PC-9 (cell line): Measurements from ENCODE around the gene CHML. TPM values are rescaled to one million over a fixed set of nuclear protein-coding genes. Genes with fewer than 3 reads are reported as not detected.

Experiments used
- BruUV-seq: library from RNA; stranded (reverse); fragments of 400-500 nt; replicated peaks from 2 replicates; lab custom pipeline; 2021; lab: Mats Ljungman, UMichigan
- CTCF ChIA-PET: fragments of 300-600 bp; sonication (Branson Sonifier 250); formaldehyde crosslinking; loops from one replicate; lab custom pipeline; 2022; ENCODE audit warnings: antibody characterized with exemption; lab: Charles Lee
- POLR2A ChIA-PET: fragments of 300-600 bp; sonication (Branson Sonifier 250); formaldehyde crosslinking; loops from one replicate; lab custom pipeline; 2022; ENCODE audit warnings: antibody characterized with exemption; ENCODE audit not compliant: unreplicated experiment; lab: Charles Lee
- DNase-seq, 2 experiments: peaks; one replicate each; pipeline versions ENCODE4 v3.0.0 to v3.0.0-alpha.2; 2015 to 2022; ENCODE audit warnings: mixed read lengths in 1 of 2
- H2AFZ ChIP-seq: fragments of 200-600 bp; sonication (generic); 2 replicates; pipeline ENCODE4 v1.8.1; 2017; ENCODE audit warnings: antibody characterized with exemption
- H3F3A ChIP-seq: fragments of 200-600 bp; sonication (generic); 2 replicates; pipeline ENCODE4 v1.8.1; 2017; ENCODE audit warnings: antibody characterized with exemption, mild to moderate bottlenecking, low read depth; ENCODE audit not compliant: insufficient read depth
- H3K27ac ChIP-seq: fragments of 200-600 bp; sonication (generic); 2 replicates; pipeline ENCODE4 v1.6.1; 2016; ENCODE audit warnings: mixed run types
- H3K27me3 ChIP-seq: fragments of 200-600 bp; sonication (generic); 2 replicates; pipeline ENCODE4 v1.6.1; 2016; ENCODE audit warnings: low read depth, mixed run types; ENCODE audit not compliant: insufficient read depth
- H3K36me3 ChIP-seq: fragments of 200-600 bp; sonication (generic); 2 replicates; pipeline ENCODE4 v1.6.1; 2016; ENCODE audit warnings: low read depth, mixed run types
- H3K4me1 ChIP-seq: fragments of 200-600 bp; sonication (generic); replicated peaks from 2 replicates; pipeline ENCODE4 v1.6.1; 2016; ENCODE audit warnings: mixed run types; ENCODE audit not compliant: insufficient read depth
- H3K4me2 ChIP-seq: fragments of 200-600 bp; sonication (generic); 2 replicates; pipeline ENCODE4 v1.6.1; 2017; ENCODE audit warnings: mixed run types
- H3K4me3 ChIP-seq: fragments of 200-600 bp; sonication (generic); 2 replicates; pipeline ENCODE4 v1.6.1; 2016; ENCODE audit warnings: mixed run types
- H3K79me2 ChIP-seq: fragments of 200-600 bp; sonication (generic); 2 replicates; pipeline ENCODE4 v1.6.1; 2017; ENCODE audit warnings: low read depth, mixed run types
- H3K9me2 ChIP-seq: fragments of 200-600 bp; sonication (generic); 2 replicates; pipeline ENCODE4 v1.8.1; 2017; ENCODE audit warnings: mild to moderate bottlenecking; ENCODE audit not compliant: insufficient read depth
- H3K9me3 ChIP-seq: fragments of 200-600 bp; sonication (generic); 2 replicates; pipeline ENCODE4 v1.8.1; 2016; ENCODE audit warnings: low read depth; ENCODE audit not compliant: insufficient read depth
- H4K20me1 ChIP-seq: fragments of 200-600 bp; sonication (generic); 2 replicates; pipeline ENCODE4 v1.8.1; 2017; ENCODE audit not compliant: insufficient read depth
- CTCF ChIP-seq: fragments of 200-600 bp; sonication (generic); conservative IDR thresholded peaks from 2 replicates; pipeline ENCODE4 v1.6.1; 2017; ENCODE audit warnings: mixed run types, antibody characterized with exemption, mild to moderate bottlenecking, moderate library complexity
- EZH2 ChIP-seq: fragments of 200-600 bp; sonication (generic); IDR thresholded peaks from 2 replicates; pipeline ENCODE4 v1.8.0; 2017; ENCODE audit warnings: antibody characterized with exemption, low read depth
- intact Hi-C: fragments of 100-400 bp; cut with micrococcal nuclease; formaldehyde crosslinking; loops from one replicate; pipeline ENCODE4 v1.10.0; 2022; ENCODE audit not compliant: unreplicated experiment
- total RNA-seq: library from RNA; stranded (reverse); gene quantifications from 2 replicates; pipeline ENCODE4 v1.2.3, GENCODE V29; 2021

The CHML gene
- total RNA-seq, 1 experiment from 2014 or later = 47.8 TPM

GRCh38 chr1:241611736-241612135 is 28.4 kb downstream of the CHML start:
- intact Hi-C loops = loop anchor here (1.0 to 5.0 kb wide), 6 partner anchors 80 to 405 kb away; partner anchors contain the start of genes FH and MAP1LC3C
- BruUV-seq = no TSS peak
- H3K27me3 ChIP-seq = no peaks in the 10 kb centered on the region
- H3K4me2 ChIP-seq = 0 out of 2 replicates have a peak overlapping the region, but pooled peaks have one; percentile 46
- no peaks in the 10 kb centered on the region for H3K36me3 ChIP-seq
- POLR2A ChIA-PET = interaction anchor here (0.6 kb wide), 1 partner anchor 249 kb away, joined by 8 read pairs; no protein-coding TSS in a partner anchor
- no peaks in the 10 kb centered on the region for H3F3A ChIP-seq
- H3K9me3 ChIP-seq = no peaks in the 10 kb centered on the region
- H3K27ac ChIP-seq = peak overlapping the region; percentile 77
- no peak for TF ChIP-seq EZH2
- TF ChIP-seq CTCF = no peak
- CTCF ChIA-PET = interaction anchor here (0.6 to 2.0 kb wide), 5 partner anchors 15 to 405 kb away, joined by 4 to 8 read pairs (median 5); no protein-coding TSS in a partner anchor
- peaks cover 58% of the 10 kb centered on the region for H3K4me1 ChIP-seq
- H4K20me1 ChIP-seq = no peaks in the 10 kb centered on the region
- no peaks in the 10 kb centered on the region for H3K9me2 ChIP-seq
- DNase-seq = no peak
- no peak overlapping the region for H2AFZ ChIP-seq
- no peak overlapping the region for H3K4me3 ChIP-seq
- no peaks in the 10 kb centered on the region for H3K79me2 ChIP-seq

- Histone ChIP-seq H3K4me1 (peaks cover 55% of the 10 kb centered on the region), H3K79me2 (no peaks in the 10 kb centered on the region), H3K9me3 (no peaks in the 10 kb centered on the region), H3K4me3 (no peak overlapping the region), H2AFZ (no peak overlapping the region), H3K9me2 (no peaks in the 10 kb centered on the region), H3F3A (no peaks in the 10 kb centered on the region), H3K27me3 (no peaks in the 10 kb centered on the region), H3K36me3 (no peaks in the 10 kb centered on the region), H4K20me1 (no peaks in the 10 kb centered on the region), H3K4me2 (0 out of 2 replicates have a peak overlapping the region, but pooled peaks have one; percentile 14), H3K27ac (peak overlapping the region; percentile 77; the same call in 1 of the 2 replicates)
- BruUV-seq = no TSS peak
- ChIA-PET CTCF (interaction anchor here (0.5 to 2.0 kb wide), 8 partner anchors 20 to 406 kb away, joined by 3 to 8 read pairs (median 4); no protein-coding TSS in a partner anchor), POLR2A (interaction anchor here (0.5 to 1.9 kb wide), 4 partner anchors 12 to 95 kb away, joined by 3 to 23 read pairs (median 10); partner anchors contain the start of genes CHML and OPN3)
- peak; percentile 10 to 84 for DNase-seq
- intact Hi-C loops = loop anchor here (1.0 to 5.0 kb wide), 6 partner anchors 80 to 406 kb away; partner anchors contain the start of genes FH and MAP1LC3C
- TF ChIP-seq CTCF (peak; percentile 92), EZH2 (no peak)
These were observed 29.1 kb downstream of the CHML start for GRCh38 chr1:241611063-241611462.

DNA sequence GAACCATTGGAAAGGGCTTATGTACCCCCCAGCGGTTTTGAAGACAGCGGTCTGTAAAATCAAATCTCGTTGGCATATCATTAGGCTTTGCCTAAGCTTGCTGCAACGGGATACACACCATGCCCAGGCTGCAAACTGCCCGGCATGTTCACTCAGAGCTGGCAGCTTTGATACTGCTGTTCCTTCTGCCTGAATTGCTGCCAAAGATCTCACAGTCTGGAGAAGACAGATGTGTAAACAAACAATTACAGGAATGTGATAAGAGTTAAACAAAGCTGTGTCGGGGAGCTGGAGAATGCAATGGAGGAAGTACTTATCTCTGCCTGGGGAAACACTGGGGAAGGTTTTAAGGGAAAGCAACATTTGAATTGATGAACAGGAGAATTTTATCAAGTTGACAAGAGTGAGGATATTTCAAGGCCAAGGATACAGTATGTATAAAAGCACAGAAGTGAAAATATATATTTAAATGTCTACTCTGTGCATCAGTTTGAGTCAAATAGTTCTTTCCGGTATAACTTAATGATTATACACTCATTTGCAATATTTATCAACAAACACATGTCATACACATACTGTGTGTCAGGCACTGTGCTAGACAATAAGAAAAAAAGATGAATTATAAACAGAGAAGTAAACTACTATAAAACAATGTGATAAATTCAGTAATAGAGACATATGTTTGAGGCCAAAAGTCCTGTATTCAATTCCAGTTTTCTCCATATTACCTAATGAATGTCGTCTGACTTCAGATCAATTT is 29.9 kb downstream of the CHML start:
- DNase-seq = peak; percentile 42 to 72
- Histone ChIP-seq H3K9me2 (no peaks in the 10 kb centered on the region), H3K27ac (no peak overlapping the region), H4K20me1 (no peaks in the 10 kb centered on the region), H2AFZ (no peak overlapping the region), H3K4me1 (peaks cover 50% of the 10 kb centered on the region), H3K9me3 (no peaks in the 10 kb centered on the region; the same call in 1 of the 2 replicates), H3K4me3 (no peak overlapping the region), H3K4me2 (0 out of 2 replicates have a peak overlapping the region, but pooled peaks have one; percentile 1), H3K79me2 (no peaks in the 10 kb centered on the region), H3K27me3 (no peaks in the 10 kb centered on the region), H3F3A (no peaks in the 10 kb centered on the region), H3K36me3 (no peaks in the 10 kb centered on the region)
- TF ChIP-seq CTCF (no peak), EZH2 (no peak)
- POLR2A ChIA-PET = interaction anchor here (0.5 to 1.9 kb wide), 4 partner anchors 31 to 1991 kb away, joined by 4 to 23 read pairs (median 6); partner anchors contain the start of genes CHML and OPN3
- BruUV-seq = no TSS peak
- CTCF ChIA-PET = interaction anchor here (0.5 to 2.0 kb wide), 8 partner anchors 19 to 934 kb away, joined by 3 to 8 read pairs (median 4); no protein-coding TSS in a partner anchor
- intact Hi-C loops = loop anchor here (1.0 to 5.0 kb wide), 5 partner anchors 19 to 407 kb away; partner anchors contain the start of genes FH and MAP1LC3C
